Measurements from ENCODE around the gene PLXNA4.

Gene PLXNA4

DNA sequence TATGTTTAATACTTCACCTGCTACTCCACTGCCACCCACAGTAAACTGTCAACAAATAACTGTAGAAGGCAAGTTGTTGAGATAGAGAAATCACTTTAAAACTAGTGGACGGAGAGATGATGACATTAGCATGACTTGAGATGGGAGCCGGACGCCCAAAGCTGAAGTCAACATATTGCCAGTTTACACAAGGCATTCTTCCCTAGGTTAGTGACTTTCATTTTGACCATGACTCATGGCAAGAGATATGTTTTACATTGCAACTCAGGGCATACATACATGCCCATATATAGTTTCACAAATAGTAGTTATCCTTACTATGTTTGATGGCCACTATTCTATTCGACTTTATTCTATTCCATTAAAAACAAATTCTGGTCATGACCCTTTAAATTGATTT lies 296.6 kb downstream of the PLXNA4 start:
- no peak overlapping the region for H3K27ac ChIP-seq (ENCODE audit: extremely low read depth, low read depth, low read length)
- H3K9me3 ChIP-seq (ENCODE audit: control insufficient read depth, insufficient read depth, low read depth, low read length) = no peaks in the 10 kb centered on the region
- peaks cover 10% of the 10 kb centered on the region; the same call in 1 of the 2 replicates for H3K4me1 ChIP-seq (ENCODE audit: control insufficient read depth, insufficient read depth, low read length)
- CTCF ChIA-PET = interaction anchor here (0.7 kb wide), 1 partner anchor 13 kb away, joined by 4 read pairs; no protein-coding TSS in a partner anchor
- no peaks in the 10 kb centered on the region for H3K36me3 ChIP-seq (ENCODE audit: control insufficient read depth in 2 of 2, insufficient read depth in 1 of 2, low read length in 2 of 2)
- POLR2A ChIA-PET = no interaction called here
- no peak for TF ChIP-seq GFI1B (tag by site-specific recombination; IDR thresholded peaks at IDR 0.05)
- TF ChIP-seq ZNF221 (tag by site-specific recombination; IDR thresholded peaks at IDR 0.05; ENCODE audit: borderline replicate concordance) = no peak
- no peak for TF ChIP-seq ZNF138 (tag by site-specific recombination; IDR thresholded peaks at IDR 0.05; ENCODE audit: borderline replicate concordance)
- no peak for TF ChIP-seq ZNF621 (tag by site-specific recombination; IDR thresholded peaks at IDR 0.05)
- no peak for TF ChIP-seq ZNF239 (tag by site-specific recombination; IDR thresholded peaks at IDR 0.05)
- TF ChIP-seq, protein P1, sequence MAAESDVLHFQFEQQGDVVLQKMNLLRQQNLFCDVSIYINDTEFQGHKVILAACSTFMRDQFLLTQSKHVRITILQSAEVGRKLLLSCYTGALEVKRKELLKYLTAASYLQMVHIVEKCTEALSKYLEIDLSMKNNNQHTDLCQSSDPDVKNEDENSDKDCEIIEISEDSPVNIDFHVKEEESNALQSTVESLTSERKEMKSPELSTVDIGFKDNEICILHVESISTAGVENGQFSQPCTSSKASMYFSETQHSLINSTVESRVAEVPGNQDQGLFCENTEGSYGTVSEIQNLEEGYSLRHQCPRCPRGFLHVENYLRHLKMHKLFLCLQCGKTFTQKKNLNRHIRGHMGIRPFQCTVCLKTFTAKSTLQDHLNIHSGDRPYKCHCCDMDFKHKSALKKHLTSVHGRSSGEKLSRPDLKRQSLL (tag by site-specific recombination; IDR thresholded peaks at IDR 0.05) = no peak
- no peak for TF ChIP-seq ZNF501 (tag by site-specific recombination; IDR thresholded peaks at IDR 0.05)
- TF ChIP-seq TSHZ1 (tag by site-specific recombination; IDR thresholded peaks at IDR 0.05; ENCODE audit: borderline replicate concordance) = no peak
- TF ChIP-seq ZNF169 (tag by site-specific recombination; IDR thresholded peaks at IDR 0.05) = no peak
- no peak for TF ChIP-seq ZNF792 (tag by site-specific recombination; IDR thresholded peaks at IDR 0.05)
- no peak for TF ChIP-seq ZNF398 (tag by site-specific recombination; IDR thresholded peaks at IDR 0.05)
- no peak overlapping the region for H3K4me3 ChIP-seq (ENCODE audit: low read depth, low read length)

DNA sequence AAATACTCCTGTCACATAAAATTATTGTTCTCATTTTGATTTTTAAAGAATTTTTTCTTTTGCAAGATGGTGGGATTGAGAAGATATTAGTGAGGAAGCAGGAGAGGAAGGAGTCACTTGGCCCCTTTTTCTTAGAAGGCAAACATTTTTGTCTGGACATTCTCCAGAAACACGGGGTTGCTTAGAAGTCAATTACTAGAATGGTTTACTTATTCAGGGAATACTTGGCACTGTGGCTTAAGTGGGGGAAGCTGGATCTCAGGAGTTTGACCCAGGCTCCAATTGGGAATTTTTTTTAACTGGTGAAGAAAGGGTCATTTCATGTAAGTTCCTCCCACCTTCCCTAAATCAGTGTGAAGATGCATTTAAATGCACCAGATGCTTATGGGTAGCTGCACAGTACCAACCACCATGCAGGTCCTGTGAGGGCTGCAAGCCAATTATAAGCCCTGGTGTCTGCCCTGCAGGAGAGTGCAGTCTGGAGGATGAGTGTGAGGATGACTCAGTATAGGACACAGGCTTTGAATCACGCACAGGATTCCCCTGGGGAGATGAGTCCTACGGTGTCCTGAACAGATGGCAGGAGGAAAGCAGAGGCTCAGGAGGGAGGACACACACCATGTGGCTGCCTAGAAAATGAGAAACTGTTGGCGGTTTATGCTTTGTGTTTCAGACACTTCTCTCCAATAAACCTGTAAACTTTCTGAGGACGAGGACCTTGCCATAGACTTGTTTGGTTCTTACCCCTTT lies 299.1 kb downstream of the PLXNA4 start:
- H3K4me1 ChIP-seq (ENCODE audit: control insufficient read depth, insufficient read depth, low read length) = peaks cover 10% of the 10 kb centered on the region; the same call in 1 of the 2 replicates
- CTCF ChIA-PET = no interaction called here
- TF ChIP-seq GLIS1 (tag by site-specific recombination; IDR thresholded peaks at IDR 0.05) = peak; percentile 54; the same call in 1 of the 2 replicates
- TF ChIP-seq REPIN1 (tag by site-specific recombination; IDR thresholded peaks at IDR 0.05; ENCODE audit: low read depth) = no peak
- TF ChIP-seq, protein P2, sequence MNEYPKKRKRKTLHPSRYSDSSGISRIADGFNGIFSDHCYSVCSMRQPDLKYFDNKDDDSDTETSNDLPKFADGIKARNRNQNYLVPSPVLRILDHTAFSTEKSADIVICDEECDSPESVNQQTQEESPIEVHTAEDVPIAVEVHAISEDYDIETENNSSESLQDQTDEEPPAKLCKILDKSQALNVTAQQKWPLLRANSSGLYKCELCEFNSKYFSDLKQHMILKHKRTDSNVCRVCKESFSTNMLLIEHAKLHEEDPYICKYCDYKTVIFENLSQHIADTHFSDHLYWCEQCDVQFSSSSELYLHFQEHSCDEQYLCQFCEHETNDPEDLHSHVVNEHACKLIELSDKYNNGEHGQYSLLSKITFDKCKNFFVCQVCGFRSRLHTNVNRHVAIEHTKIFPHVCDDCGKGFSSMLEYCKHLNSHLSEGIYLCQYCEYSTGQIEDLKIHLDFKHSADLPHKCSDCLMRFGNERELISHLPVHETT (tag by site-specific recombination; IDR thresholded peaks at IDR 0.05) = 0 out of 2 replicates have a peak, but pooled peaks have one; percentile 27
- 0 out of 2 replicates have a peak, but pooled peaks have one; percentile 10 for TF ChIP-seq ZBTB44 (tag by site-specific recombination; IDR thresholded peaks at IDR 0.05)
- peak; percentile 71 for TF ChIP-seq ZIC2 (tag by site-specific recombination; IDR thresholded peaks at IDR 0.05)
- 0 out of 2 replicates have a peak, but pooled peaks have one; percentile 24 for TF ChIP-seq ZNF24 (tag by site-specific recombination; IDR thresholded peaks at IDR 0.05)
- TF ChIP-seq ZNF600 (tag by site-specific recombination; IDR thresholded peaks at IDR 0.05) = 0 out of 2 replicates have a peak, but pooled peaks have one; percentile 19
- no peak for TF ChIP-seq YY2 (tag by site-specific recombination; IDR thresholded peaks at IDR 0.05)
- peak; percentile 38; the same call in 1 of the 2 replicates for TF ChIP-seq KLF8 (tag by site-specific recombination; IDR thresholded peaks at IDR 0.05)
- TF ChIP-seq SP7 (tag by site-specific recombination; IDR thresholded peaks at IDR 0.05) = 0 out of 2 replicates have a peak, but pooled peaks have one; percentile 35
- TF ChIP-seq, protein P3, sequence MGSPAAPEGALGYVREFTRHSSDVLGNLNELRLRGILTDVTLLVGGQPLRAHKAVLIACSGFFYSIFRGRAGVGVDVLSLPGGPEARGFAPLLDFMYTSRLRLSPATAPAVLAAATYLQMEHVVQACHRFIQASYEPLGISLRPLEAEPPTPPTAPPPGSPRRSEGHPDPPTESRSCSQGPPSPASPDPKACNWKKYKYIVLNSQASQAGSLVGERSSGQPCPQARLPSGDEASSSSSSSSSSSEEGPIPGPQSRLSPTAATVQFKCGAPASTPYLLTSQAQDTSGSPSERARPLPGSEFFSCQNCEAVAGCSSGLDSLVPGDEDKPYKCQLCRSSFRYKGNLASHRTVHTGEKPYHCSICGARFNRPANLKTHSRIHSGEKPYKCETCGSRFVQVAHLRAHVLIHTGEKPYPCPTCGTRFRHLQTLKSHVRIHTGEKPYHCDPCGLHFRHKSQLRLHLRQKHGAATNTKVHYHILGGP (tag by site-specific recombination; IDR thresholded peaks at IDR 0.05) = no peak
- no peaks in the 10 kb centered on the region for H3K9me3 ChIP-seq (ENCODE audit: control insufficient read depth, insufficient read depth, low read depth, low read length)
- POLR2A ChIA-PET = no interaction called here
- no peak overlapping the region for H3K27ac ChIP-seq (ENCODE audit: extremely low read depth, low read depth, low read length)
- H3K4me3 ChIP-seq (ENCODE audit: low read depth, low read length) = no peak overlapping the region
- no peaks in the 10 kb centered on the region for H3K36me3 ChIP-seq (ENCODE audit: control insufficient read depth in 2 of 2, insufficient read depth in 1 of 2, low read length in 2 of 2)

All from HEK293 (cell line).